ENCODE data around the gene GTF2H1. TPM values are rescaled to one million over a fixed set of nuclear protein-coding genes. Genes with fewer than 3 reads are reported as not detected.
A peak's percentile ranks its signal among the peaks of the same experiment; 100 is the strongest.

Gene GTF2H1
- total RNA-seq, 4 donors from 2014 or later, result 46.6 to 147 (median 60.0) TPM

GRCh38 chr11:18384157-18384641 lies 61.8 kb downstream of the GTF2H1 start:
- TF ChIP-seq CTCF (IDR thresholded peaks at IDR 0.05) (no peak), POLR2A (IDR thresholded peaks at IDR 0.05) (peak; percentile 63), EP300 (IDR thresholded peaks at IDR 0.05; ENCODE audit: low read depth) (peak; percentile 38), POLR2AphosphoS5 (IDR thresholded peaks at IDR 0.05) (peak; percentile 46 to 81 (median 75))
- in situ Hi-C loops (cut with MboI; ENCODE audit: low pct_ligation_motif_present in 1 of 4, low pct_unique_long_range_greater_than_20kb in 1 of 4, low sequenced_read_pairs in 3 of 4) (no loop called here), intact Hi-C loops (cut with DNase I; ENCODE audit: low total_unique reads) (no loop called here)
- Histone ChIP-seq H3K4me1 (peaks cover 25 to 32% (median 30%) of the 10 kb centered on the region in 4 donors), H3K36me3 (no peaks in the 10 kb centered on the region), H3K27ac (peak overlapping the region; percentile 92 to 96 (median 94)), H3K27me3 (no peaks in the 10 kb centered on the region), H3K9me3 (no peaks in the 10 kb centered on the region), H3K4me3 (peak overlapping the region in 1 of 4 donors; percentile 3)
- WGBS, 2 donors (ENCODE audit: low coverage in 1 of 2), result 0 to 12% methylated on average over 1 to 3 of the region's 3 CpGs
- peak; percentile 85 for DNase-seq

GRCh38 chr11:18390088-18390487 lies 67.7 kb downstream of the GTF2H1 start:
- in situ Hi-C loops (cut with MboI; ENCODE audit: low pct_ligation_motif_present in 1 of 4, low pct_unique_long_range_greater_than_20kb in 1 of 4, low sequenced_read_pairs in 3 of 4), result loop anchor here in 2 of 4 donors (10.0 kb wide), 1 partner anchor 135 kb away; the partner anchor contains the start of gene TSG101 (in 2 of the 2)
- no peak overlapping the region for H3K4me3 ChIP-seq
- H3K4me1 ChIP-seq, result peaks cover 2 to 16% (median 11%) of the 10 kb centered on the region in 4 donors
- H3K27ac ChIP-seq, result no peak overlapping the region
- no peaks in the 10 kb centered on the region for H3K27me3 ChIP-seq
- no peaks in the 10 kb centered on the region for H3K36me3 ChIP-seq
- TF ChIP-seq EP300 (IDR thresholded peaks at IDR 0.05; ENCODE audit: low read depth), result no peak
- H3K9me3 ChIP-seq, result no peaks in the 10 kb centered on the region
- intact Hi-C loops (cut with DNase I; ENCODE audit: low total_unique reads), result loop anchor here (10.0 kb wide), 1 partner anchor 65 kb away; the partner anchor contains the start of genes GTF2H1 and HPS5
- DNase-seq, result no peak
- 89 to 91% methylated on average over 3 of the region's 3 CpGs for WGBS, 2 donors (ENCODE audit: low coverage in 1 of 2)

GRCh38 chr11:18392434-18393321 lies 70.3 kb downstream of the GTF2H1 start:
- in situ Hi-C loops (cut with MboI; ENCODE audit: low pct_ligation_motif_present in 1 of 4, low pct_unique_long_range_greater_than_20kb in 1 of 4, low sequenced_read_pairs in 3 of 4) (loop anchor here in 2 of 4 donors (10.0 kb wide), 1 partner anchor 132 kb away; the partner anchor contains the start of gene TSG101 (in 2 of the 2)), intact Hi-C loops (cut with DNase I; ENCODE audit: low total_unique reads) (loop anchor here (10.0 kb wide), 1 partner anchor 68 kb away; the partner anchor contains the start of genes GTF2H1 and HPS5)
- no peak for TF ChIP-seq CTCF (IDR thresholded peaks at IDR 0.05)
- TF ChIP-seq EP300 (IDR thresholded peaks at IDR 0.05; ENCODE audit: low read depth), result no peak
- TF ChIP-seq POLR2AphosphoS5 (IDR thresholded peaks at IDR 0.05), result no peak
- TF ChIP-seq POLR2A (IDR thresholded peaks at IDR 0.05), result no peak
- peaks cover 0 to 25% (median 18%) of the 10 kb centered on the region in 4 donors for H3K4me1 ChIP-seq
- H3K27ac ChIP-seq, result peak overlapping the region in 3 of 4 donors; percentile 98 to 99 (median 99)
- peaks cover 0 to 12% (median 3%) of the 10 kb centered on the region in 4 donors for H3K36me3 ChIP-seq
- H3K4me3 ChIP-seq, result no peak overlapping the region
- 86% methylated on average over 4 of the region's 4 CpGs; no CpG with 5 or more reads in 1 of the 2 donors for WGBS, 2 donors (ENCODE audit: low coverage in 1 of 2)
- H3K27me3 ChIP-seq, result no peaks in the 10 kb centered on the region
- DNase-seq, result no peak
- no peaks in the 10 kb centered on the region for H3K9me3 ChIP-seq

- Histone ChIP-seq H3K4me1 (peaks cover 0 to 28% (median 20%) of the 10 kb centered on the region in 4 donors), H3K36me3 (peaks cover 0 to 18% (median 6%) of the 10 kb centered on the region in 4 donors), H3K4me3 (peak overlapping the region in 3 of 4 donors; percentile 85 to 93 (median 90)), H3K9me3 (no peaks in the 10 kb centered on the region), H3K27ac (peak overlapping the region; percentile 96 to 99 (median 98)), H3K27me3 (no peaks in the 10 kb centered on the region)
- WGBS, 2 donors (ENCODE audit: low coverage in 1 of 2), result 75 to 77% methylated on average over 18 to 22 of the region's 22 CpGs
- intact Hi-C loops (cut with DNase I; ENCODE audit: low total_unique reads) (loop anchor here (10.0 kb wide), 1 partner anchor 69 kb away; the partner anchor contains the start of genes GTF2H1 and HPS5), in situ Hi-C loops (cut with MboI; ENCODE audit: low pct_ligation_motif_present in 1 of 4, low pct_unique_long_range_greater_than_20kb in 1 of 4, low sequenced_read_pairs in 3 of 4) (loop anchor here in 2 of 4 donors (10.0 kb wide), 1 partner anchor 131 kb away; the partner anchor contains the start of gene TSG101 (in 2 of the 2))
- TF ChIP-seq POLR2A (IDR thresholded peaks at IDR 0.05) (no peak), POLR2AphosphoS5 (IDR thresholded peaks at IDR 0.05) (no peak), EP300 (IDR thresholded peaks at IDR 0.05; ENCODE audit: low read depth) (no peak), CTCF (IDR thresholded peaks at IDR 0.05) (no peak)
- no peak for DNase-seq
Observed at GRCh38 chr11:18393581-18394274, 71.4 kb downstream of the GTF2H1 start.

Data from transverse colon (tissue), 4 donors.